Parathyroid adenoma (tissue), 2 donors: ENCODE data around the gene NRXN2.

Source experiments
- H2AFZ ChIP-seq: fragments of 300-600 bp; sonication (generic); one replicate; pipeline ENCODE4 v1.7.0; 2017; ENCODE audit warnings: antibody characterized with exemption, mild to moderate bottlenecking
- H3K27ac ChIP-seq: fragments of 300-600 bp; sonication (generic); one replicate; pipeline ENCODE4 v1.7.0; 2017
- H3K27me3 ChIP-seq: fragments of 300-600 bp; sonication (generic); one replicate; pipeline ENCODE4 v1.7.0; 2017; ENCODE audit warnings: low read length; ENCODE audit not compliant: control insufficient read depth, insufficient read depth
- H3K36me3 ChIP-seq: fragments of 300-600 bp; sonication (generic); one replicate; pipeline ENCODE4 v1.7.0; 2017; ENCODE audit warnings: low read length; ENCODE audit not compliant: control insufficient read depth, insufficient read depth
- H3K4me1 ChIP-seq: fragments of 300-600 bp; sonication (generic); one replicate; pipeline ENCODE4 v1.7.0; 2017; ENCODE audit warnings: control low read depth
- H3K4me2 ChIP-seq: fragments of 300-600 bp; sonication (generic); one replicate; pipeline ENCODE4 v1.7.0; 2017; ENCODE audit warnings: low read length
- H3K4me3 ChIP-seq: fragments of 300-600 bp; sonication (generic); one replicate; pipeline ENCODE4 v1.7.0; 2017; ENCODE audit warnings: low read depth, low read length
- H3K79me2 ChIP-seq: fragments of 300-600 bp; sonication (generic); one replicate; pipeline ENCODE4 v1.7.0; 2017; ENCODE audit warnings: control low read depth
- H3K9ac ChIP-seq: fragments of 300-600 bp; sonication (generic); one replicate; pipeline ENCODE4 v1.7.0; 2017; ENCODE audit warnings: mild to moderate bottlenecking
- H3K9me3 ChIP-seq: fragments of 300-600 bp; sonication (generic); one replicate; pipeline ENCODE4 v1.7.0; 2017; ENCODE audit warnings: low read length; ENCODE audit not compliant: control insufficient read depth
- CTCF ChIP-seq: fragments of 300-600 bp; sonication (generic); IDR thresholded peaks from one replicate; pipeline ENCODE4 v1.7.0; 2017; ENCODE audit warnings: antibody characterized with exemption, mild to moderate bottlenecking
- donor health status: primary hyperparathyroidism.

NRXN2 gene

GRCh38 chr11:64620381-64620971 is 102.5 kb downstream of the NRXN2 start:
- Histone ChIP-seq H3K27me3 (no peaks in the 10 kb centered on the region), H3K36me3 (no peaks in the 10 kb centered on the region), H3K4me2 (no peak overlapping the region), H2AFZ (no peak overlapping the region), H3K9ac (no peak overlapping the region), H3K27ac (no peak overlapping the region), H3K79me2 (no peaks in the 10 kb centered on the region), H3K4me1 (no peaks in the 10 kb centered on the region), H3K9me3 (no peaks in the 10 kb centered on the region), H3K4me3 (no peak overlapping the region)
- TF ChIP-seq CTCF: no peak

- no peaks in the 10 kb centered on the region for H3K27me3 ChIP-seq
- no peak for TF ChIP-seq CTCF
- no peaks in the 10 kb centered on the region for H3K9me3 ChIP-seq
- H3K4me3 ChIP-seq: no peak overlapping the region
- H3K4me1 ChIP-seq: no peaks in the 10 kb centered on the region
- no peak overlapping the region for H2AFZ ChIP-seq
- H3K79me2 ChIP-seq: no peaks in the 10 kb centered on the region
- no peak overlapping the region for H3K4me2 ChIP-seq
- H3K9ac ChIP-seq: no peak overlapping the region
- no peak overlapping the region for H3K27ac ChIP-seq
- H3K36me3 ChIP-seq: no peaks in the 10 kb centered on the region
Measured at GRCh38 chr11:64619811-64620380, 103.1 kb downstream of the NRXN2 start.

GRCh38 chr11:64619196-64619595 is 103.8 kb downstream of the NRXN2 start:
- Histone ChIP-seq H3K9ac (no peak overlapping the region), H3K4me2 (no peak overlapping the region), H2AFZ (no peak overlapping the region), H3K36me3 (no peaks in the 10 kb centered on the region), H3K4me3 (no peak overlapping the region), H3K27me3 (no peaks in the 10 kb centered on the region), H3K79me2 (no peaks in the 10 kb centered on the region), H3K27ac (no peak overlapping the region), H3K9me3 (no peaks in the 10 kb centered on the region), H3K4me1 (no peaks in the 10 kb centered on the region)
- no peak for TF ChIP-seq CTCF

GRCh38 chr11:64616817-64617216 is 106.2 kb downstream of the NRXN2 start:
- H3K36me3 ChIP-seq: no peaks in the 10 kb centered on the region
- no peak overlapping the region for H3K27ac ChIP-seq
- no peaks in the 10 kb centered on the region for H3K27me3 ChIP-seq
- no peaks in the 10 kb centered on the region for H3K9me3 ChIP-seq
- no peak for TF ChIP-seq CTCF
- H3K79me2 ChIP-seq: no peaks in the 10 kb centered on the region
- no peak overlapping the region for H3K9ac ChIP-seq
- no peak overlapping the region for H3K4me3 ChIP-seq
- H3K4me2 ChIP-seq: no peak overlapping the region
- H3K4me1 ChIP-seq: no peaks in the 10 kb centered on the region
- no peak overlapping the region for H2AFZ ChIP-seq

- H3K4me1 ChIP-seq: no peaks in the 10 kb centered on the region
- TF ChIP-seq CTCF: no peak
- no peaks in the 10 kb centered on the region for H3K27me3 ChIP-seq
- no peak overlapping the region for H2AFZ ChIP-seq
- H3K9me3 ChIP-seq: no peaks in the 10 kb centered on the region
- H3K9ac ChIP-seq: no peak overlapping the region
- H3K27ac ChIP-seq: no peak overlapping the region
- no peaks in the 10 kb centered on the region for H3K36me3 ChIP-seq
- H3K4me2 ChIP-seq: no peak overlapping the region
- no peaks in the 10 kb centered on the region for H3K79me2 ChIP-seq
- H3K4me3 ChIP-seq: no peak overlapping the region
Measured at GRCh38 chr11:64614917-64615316, 108.1 kb downstream of the NRXN2 start.
